ENCODE results near the gene KLK13.

Gene KLK13

GRCh38 chr19:51091895-51092873 lies 27.3 kb upstream of the KLK13 start:
- no peak for DNase-seq (ENCODE audit: low spot score)

GRCh38 chr19:51091126-51091525 lies 26.2 kb upstream of the KLK13 start:
- DNase-seq (ENCODE audit: low spot score), result no peak

- DNase-seq (ENCODE audit: low spot score), result no peak
Measured at GRCh38 chr19:51090471-51090870, 25.6 kb upstream of the KLK13 start.

DNA sequence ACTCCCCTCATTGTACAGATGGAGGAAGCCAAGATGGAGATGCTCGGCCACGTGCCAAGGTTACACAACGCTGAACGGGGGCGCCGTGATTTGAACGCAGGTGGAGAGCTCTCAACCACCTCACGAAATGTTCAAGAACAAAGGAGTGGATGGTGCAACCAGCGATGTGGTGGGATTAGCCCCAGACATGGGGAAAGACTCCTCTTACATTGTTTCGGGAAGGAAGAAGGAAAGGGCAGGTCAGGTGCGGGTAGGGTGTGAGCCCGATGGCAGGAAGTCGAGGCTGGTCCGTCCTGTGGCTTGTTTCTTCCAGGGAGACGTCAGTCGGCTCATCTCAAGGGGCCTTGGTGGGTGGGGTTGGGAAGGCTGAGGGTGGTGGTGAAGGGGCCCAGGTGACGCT lies 24.9 kb upstream of the KLK13 start:
- no peak for DNase-seq (ENCODE audit: low spot score)

DNA sequence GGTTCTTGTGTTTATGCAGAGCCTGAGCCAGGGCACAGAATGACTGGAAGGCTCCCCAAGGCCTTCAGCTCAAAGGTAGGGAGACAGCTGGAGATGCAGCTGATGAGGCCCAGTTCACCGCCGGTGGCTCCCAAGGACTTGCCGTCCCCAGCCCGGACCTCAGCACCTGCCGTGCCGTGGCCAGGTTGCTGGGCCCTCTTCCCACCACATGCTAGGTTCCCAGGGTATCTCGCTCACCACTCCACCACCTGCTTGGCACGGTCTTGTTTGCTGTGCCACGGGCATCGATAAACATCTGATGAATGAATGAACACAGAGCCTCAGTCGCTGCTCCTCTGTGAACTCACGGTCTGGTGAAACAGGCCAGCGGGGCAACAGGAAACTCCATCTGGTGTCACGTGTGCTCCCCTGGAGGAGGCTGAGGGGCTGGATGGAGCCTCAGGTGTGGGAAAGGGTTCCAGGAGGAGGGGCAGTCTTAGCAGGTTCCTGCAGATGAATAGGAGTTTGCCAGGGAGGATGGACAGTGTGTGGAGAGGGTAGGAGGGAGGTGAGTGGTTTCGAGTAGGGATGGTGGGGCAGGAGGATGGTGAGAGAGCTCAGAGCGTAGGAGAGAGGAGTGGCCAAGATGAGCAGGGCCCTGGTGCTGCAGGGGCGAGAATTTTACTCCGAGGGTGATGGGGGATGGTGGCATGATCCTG lies 21.4 kb upstream of the KLK13 start:
- DNase-seq (ENCODE audit: low spot score), result no peak

- DNase-seq (ENCODE audit: low spot score), result no peak
Measured at GRCh38 chr19:51084505-51084904, 19.6 kb upstream of the KLK13 start.

DNA sequence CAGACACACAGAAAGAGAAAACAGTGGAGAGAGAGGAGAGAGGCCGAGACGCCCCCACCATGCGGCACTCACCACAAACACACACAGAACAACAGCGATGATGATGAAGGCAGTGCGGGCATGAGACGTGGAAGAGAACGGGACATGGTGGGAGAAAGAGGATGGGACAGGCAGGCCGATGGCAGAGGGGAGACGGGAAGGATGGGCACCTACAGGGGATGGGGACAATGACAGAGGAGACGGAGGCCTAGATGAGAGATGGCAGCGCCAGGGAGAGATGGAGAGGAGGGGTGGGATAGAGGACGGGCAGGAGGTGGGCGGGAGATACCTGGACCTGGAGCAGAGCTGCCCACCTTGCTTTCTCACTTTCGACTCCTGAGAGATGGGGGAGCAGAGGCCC lies 18.9 kb upstream of the KLK13 start:
- DNase-seq (ENCODE audit: low spot score), result no peak

DNA sequence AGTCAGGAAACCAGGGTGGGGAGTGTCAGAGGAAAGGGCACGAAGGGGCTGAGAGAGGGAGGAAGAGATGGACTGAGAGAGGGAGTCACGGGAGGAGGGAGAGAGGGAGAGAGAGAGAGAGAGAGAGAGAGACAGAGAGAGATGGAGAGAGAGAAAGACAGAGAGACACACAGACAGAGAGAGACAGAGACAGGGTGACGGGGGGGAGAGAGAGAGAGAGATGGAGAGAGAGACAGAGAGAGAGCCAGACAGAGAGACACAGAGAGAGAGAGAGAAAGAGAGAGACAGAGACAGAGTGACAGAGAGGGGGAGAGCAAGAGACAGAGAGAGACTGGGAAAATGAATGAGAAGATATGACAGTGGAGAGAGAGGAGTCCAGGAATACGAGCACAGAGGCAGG lies 18.3 kb upstream of the KLK13 start:
- DNase-seq (ENCODE audit: low spot score), result no peak

GRCh38 chr19:51082611-51083010 lies 17.7 kb upstream of the KLK13 start, which contains the start of gene KLK14:
Gene KLK14, minus strand, starts transcription at chr19:51082887. Its CDS starts 273 bp downstream, at chr19:51082614.
- DNase-seq (ENCODE audit: low spot score), result no peak

GRCh38 chr19:51081476-51081875 lies 16.6 kb upstream of the KLK13 start:
- DNase-seq (ENCODE audit: low spot score), result no peak

DNA sequence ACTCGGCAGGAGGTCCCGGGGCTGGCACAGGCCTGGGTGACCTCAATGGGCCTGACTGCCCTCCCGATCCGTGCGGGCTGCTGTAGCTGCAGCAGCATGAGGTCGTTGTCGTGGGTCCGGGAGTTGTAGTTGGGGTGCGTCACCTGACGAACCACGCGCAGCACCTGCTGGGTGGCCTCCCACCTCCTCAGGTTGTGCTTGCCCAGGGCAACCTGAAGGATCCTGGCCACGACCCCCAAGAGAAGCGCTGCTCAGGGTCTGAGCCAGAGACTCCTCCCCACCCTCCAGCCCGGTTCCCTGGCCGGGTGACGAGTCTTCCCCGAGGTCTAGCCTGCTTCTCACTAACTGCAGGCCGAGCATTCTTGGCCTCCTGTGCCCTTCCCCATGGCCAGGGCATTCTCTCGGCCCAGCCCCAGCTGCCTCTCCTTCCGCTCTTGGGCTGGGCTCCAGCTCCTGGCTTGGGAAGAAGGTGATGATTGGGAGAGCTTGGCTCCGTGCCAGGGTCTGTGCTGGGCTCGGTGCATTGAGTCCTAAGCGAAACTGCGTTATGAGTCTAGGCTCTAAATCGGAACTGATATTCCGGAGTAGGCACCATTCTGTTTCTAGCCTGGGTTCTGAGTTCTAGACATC lies 14.7 kb upstream of the KLK13 start:
- DNase-seq (ENCODE audit: low spot score), result no peak

GRCh38 chr19:51078731-51079130 lies 13.8 kb upstream of the KLK13 start:
- no peak for DNase-seq (ENCODE audit: low spot score)

GRCh38 chr19:51078104-51078503 lies 13.2 kb upstream of the KLK13 start:
- DNase-seq (ENCODE audit: low spot score), result no peak

GRCh38 chr19:51076631-51077213 lies 11.8 kb upstream of the KLK13 start:
- no peak for DNase-seq (ENCODE audit: low spot score)

DNA sequence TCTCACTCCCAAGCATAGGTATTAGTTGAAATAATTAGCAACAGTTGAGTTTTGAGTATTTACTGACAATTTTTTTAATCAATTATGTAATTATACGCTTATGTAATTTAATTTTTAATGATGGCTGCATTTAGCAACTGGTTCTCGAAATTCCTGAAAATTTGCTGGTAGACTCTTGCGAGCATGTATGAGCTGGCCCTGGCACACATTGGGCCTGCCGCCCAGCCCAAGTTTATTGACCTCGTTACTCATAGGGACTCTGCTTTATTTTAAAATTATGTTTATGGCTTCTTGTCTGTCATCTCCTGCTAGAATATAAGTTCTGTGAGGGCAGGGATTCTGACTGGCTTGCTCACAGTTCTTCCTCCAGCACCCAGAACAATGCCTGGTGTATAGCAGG lies 11.1 kb upstream of the KLK13 start:
- no peak for DNase-seq (ENCODE audit: low spot score)

DNA sequence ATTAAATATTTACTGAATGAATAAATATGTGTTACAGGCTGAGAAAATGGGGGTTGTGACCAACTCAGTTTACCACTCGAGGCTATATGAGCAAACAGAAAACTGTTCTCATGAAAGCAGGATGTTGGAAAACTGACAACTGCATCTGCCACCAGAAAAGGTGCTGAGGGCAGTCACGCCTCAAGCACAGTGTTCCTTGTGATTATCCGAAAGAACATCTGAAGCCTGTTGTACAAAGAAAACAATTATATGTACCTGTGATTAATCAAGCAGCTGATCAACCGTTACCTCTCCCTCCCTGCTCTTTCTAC lies 6.2 kb upstream of the KLK13 start:
- no peak for DNase-seq (ENCODE audit: low spot score)

DNA sequence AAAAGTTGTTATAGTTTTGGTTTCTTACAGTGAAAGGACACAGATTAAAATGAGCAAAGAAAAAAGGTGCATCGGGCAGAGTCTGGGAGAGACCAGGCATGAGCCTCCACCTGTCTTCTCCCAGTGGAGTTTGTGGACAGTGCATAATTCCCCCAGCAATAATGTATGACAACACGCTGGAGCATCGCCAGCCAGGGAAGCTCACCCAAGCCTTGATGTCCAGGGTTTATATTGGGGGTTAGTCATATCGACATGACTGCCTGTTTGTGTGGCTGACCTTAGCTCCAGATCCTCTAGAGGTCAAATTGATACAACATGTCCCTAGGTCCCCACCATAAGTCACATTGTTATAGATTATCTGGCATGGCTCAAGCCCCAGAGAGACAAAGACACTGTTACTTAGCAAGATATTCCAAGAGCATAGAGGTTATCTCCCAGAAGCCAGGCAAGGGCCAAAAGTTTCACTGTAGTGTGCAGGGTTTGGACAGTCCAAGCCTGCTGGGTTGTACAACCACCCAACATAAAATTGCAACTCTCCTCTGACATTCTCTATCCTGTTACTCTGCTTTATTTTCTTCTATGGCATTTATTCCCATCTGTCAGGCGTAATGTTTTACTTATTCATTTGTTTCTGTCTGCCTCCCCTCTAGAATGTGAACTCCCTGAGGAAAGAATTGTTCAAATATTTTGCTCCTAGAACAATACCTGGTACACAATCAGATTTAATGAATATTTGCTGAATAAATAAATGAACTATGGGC lies 5.6 kb upstream of the KLK13 start:
- no peak for DNase-seq (ENCODE audit: low spot score)

GRCh38 chr19:51066393-51067186 lies 1.7 kb upstream of the KLK13 start:
- no peak for DNase-seq (ENCODE audit: low spot score)

- DNase-seq (ENCODE audit: low spot score), result no peak
Measured at GRCh38 chr19:51065221-51065960, 499 bp upstream of the KLK13 start.

- DNase-seq (ENCODE audit: low spot score), result no peak
Measured at GRCh38 chr19:51063664-51064063, 1.2 kb downstream of the KLK13 start.
